GM12864 (cell line): ENCODE results near the gene EDIL3.

Source experiments
- DNase-seq: peaks from one replicate; pipeline ENCODE4 v3.0.0-alpha.2; 2011; ENCODE audit warnings: low read depth
- H3K4me3 ChIP-seq: 2 replicates; pipeline ENCODE4 v1.5.1; 2011; ENCODE audit warnings: mild to moderate bottlenecking, low read depth, low read length, control low read depth
- TF ChIP-seq, protein P1 (sequence below): IDR thresholded peaks from 2 replicates; pipeline ENCODE4 v1.5.1; 2011; ENCODE audit warnings: low read depth, mild to moderate bottlenecking, moderate library complexity, low read length, control low read depth, inconsistent platforms; ENCODE audit errors: missing control alignments

EDIL3 gene

DNA sequence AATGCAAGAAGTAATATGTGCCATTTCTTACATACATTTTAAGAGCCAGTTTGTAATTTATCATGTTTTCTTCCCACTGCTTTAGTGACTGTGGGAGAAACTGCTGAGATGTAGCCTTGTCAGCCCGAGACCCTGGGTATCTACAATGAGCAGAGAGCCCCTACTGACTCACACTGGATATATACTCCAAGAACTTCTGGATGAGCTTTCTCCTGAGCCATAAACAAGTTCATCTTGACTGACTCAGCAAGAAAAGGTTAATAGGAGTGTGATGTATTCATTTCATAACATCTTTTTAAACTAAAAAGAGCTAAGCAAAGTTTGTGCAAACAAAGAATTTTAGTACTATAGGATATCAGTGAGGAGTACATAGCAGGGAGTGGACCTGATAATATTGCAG, 182.5 kb downstream of the EDIL3 start:
- DNase-seq, result no peak
- TF ChIP-seq, protein P1, sequence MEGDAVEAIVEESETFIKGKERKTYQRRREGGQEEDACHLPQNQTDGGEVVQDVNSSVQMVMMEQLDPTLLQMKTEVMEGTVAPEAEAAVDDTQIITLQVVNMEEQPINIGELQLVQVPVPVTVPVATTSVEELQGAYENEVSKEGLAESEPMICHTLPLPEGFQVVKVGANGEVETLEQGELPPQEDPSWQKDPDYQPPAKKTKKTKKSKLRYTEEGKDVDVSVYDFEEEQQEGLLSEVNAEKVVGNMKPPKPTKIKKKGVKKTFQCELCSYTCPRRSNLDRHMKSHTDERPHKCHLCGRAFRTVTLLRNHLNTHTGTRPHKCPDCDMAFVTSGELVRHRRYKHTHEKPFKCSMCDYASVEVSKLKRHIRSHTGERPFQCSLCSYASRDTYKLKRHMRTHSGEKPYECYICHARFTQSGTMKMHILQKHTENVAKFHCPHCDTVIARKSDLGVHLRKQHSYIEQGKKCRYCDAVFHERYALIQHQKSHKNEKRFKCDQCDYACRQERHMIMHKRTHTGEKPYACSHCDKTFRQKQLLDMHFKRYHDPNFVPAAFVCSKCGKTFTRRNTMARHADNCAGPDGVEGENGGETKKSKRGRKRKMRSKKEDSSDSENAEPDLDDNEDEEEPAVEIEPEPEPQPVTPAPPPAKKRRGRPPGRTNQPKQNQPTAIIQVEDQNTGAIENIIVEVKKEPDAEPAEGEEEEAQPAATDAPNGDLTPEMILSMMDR, result no peak
- H3K4me3 ChIP-seq, result no peak overlapping the region

DNA sequence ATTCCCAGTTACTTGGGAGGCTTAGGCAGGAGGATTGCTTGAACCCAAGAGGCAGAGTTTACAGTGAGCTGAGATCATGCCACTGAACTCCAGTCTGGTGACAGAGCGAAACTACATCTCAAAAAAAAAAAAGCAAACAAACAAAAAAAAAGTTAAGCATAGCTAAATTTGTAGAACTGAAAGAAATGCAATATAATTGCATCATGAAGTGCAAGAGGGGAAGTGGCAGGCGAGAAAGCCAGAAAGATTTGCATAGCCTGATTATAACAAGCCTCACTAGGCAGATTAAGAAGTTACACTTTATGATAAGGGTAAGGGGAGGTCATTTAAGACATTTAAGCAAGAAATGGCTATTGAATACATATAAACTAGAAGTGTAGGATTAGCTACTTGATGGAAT, 187.1 kb downstream of the EDIL3 start:
- DNase-seq, result no peak
- H3K4me3 ChIP-seq, result no peak overlapping the region
- TF ChIP-seq, protein P1, result no peak

- TF ChIP-seq, protein P1, result no peak
- no peak overlapping the region for H3K4me3 ChIP-seq
- no peak for DNase-seq
These were observed 193.4 kb downstream of the EDIL3 start for GRCh38 chr5:84191281-84191680.

DNA sequence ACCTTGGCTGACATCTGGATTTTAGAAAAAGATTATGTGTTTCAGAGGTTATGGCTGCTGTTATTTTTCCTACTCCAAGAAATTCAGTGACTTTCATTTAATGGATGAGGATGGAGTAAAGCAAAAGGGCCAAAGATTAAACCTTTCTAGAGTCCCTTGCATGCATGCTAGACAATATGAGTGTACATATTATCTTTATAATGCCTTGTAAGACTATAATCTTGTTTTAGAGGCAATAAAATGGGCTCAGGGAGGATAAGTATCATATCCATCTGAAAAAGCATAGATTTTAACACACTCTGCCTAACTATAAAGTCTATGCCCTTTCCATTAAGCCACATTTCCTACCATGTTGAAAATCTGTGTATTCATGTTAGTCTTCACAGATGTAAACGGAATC, 199.8 kb downstream of the EDIL3 start:
- no peak overlapping the region for H3K4me3 ChIP-seq
- TF ChIP-seq, protein P1, result no peak
- DNase-seq, result no peak

DNA sequence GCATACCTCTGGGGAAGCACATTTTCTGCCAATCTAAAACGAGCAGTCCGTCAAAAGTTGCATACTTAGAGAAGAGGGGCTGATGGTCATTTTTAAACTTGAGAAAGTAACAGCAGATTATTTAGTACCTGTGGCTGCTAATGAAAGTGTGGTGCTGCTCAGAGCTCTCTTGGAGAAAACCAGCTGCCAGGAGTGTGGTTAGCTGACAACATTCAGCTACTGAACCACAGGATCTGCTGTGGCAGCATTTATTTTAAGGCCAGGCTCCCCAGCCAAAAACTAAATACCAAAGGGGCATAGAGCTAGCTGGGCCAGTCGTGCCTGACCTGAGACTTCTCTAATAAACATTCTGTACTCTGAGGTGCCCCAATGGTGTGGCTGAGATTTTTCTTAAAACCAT, 203.6 kb downstream of the EDIL3 start:
- no peak overlapping the region for H3K4me3 ChIP-seq
- DNase-seq, result no peak
- TF ChIP-seq, protein P1, result no peak

- TF ChIP-seq, protein P1, result no peak
- no peak for DNase-seq
- H3K4me3 ChIP-seq, result no peak overlapping the region
These were observed 215.8 kb downstream of the EDIL3 start for GRCh38 chr5:84168841-84169240.

- no peak for DNase-seq
- no peak overlapping the region for H3K4me3 ChIP-seq
- TF ChIP-seq, protein P1, result no peak
These were observed 221.0 kb downstream of the EDIL3 start for GRCh38 chr5:84163671-84164070.
